WTC11 (cell line): ENCODE data around the gene VSNL1. TPM values are rescaled to one million over a fixed set of nuclear protein-coding genes. Genes with fewer than 3 reads are reported as not detected.

ENCODE experiments used
- ATAC-seq: fragments of 200-7000 bp; cut with Tn5 transposase; 2 replicates; pipeline ENCODE4 v1.10.0; 2021; ENCODE audit warnings: mild to moderate bottlenecking, moderate library complexity
- CTCF ChIA-PET: fragments of 300-600 bp; sonication (Branson Sonifier 250); formaldehyde crosslinking; loops from one replicate; lab custom pipeline; 2021; ENCODE audit warnings: antibody characterized with exemption; lab: Charles Lee
- POLR2A ChIA-PET: fragments of 350-600 bp; sonication (Branson Sonifier 250); formaldehyde crosslinking; loops from one replicate; lab custom pipeline; 2021; ENCODE audit warnings: antibody characterized with exemption; lab: Charles Lee
- DNase-seq: peaks from one replicate; pipeline ENCODE4 v3.0.0; 2021; ENCODE audit warnings: low spot score
- H3K27ac Mint-ChIP-seq: 2 replicates; pipeline ENCODE4 v1.8.0; 2021; ENCODE audit warnings: mixed read lengths
- H3K27me3 Mint-ChIP-seq: 2 replicates; pipeline ENCODE4 v1.8.0; 2021; ENCODE audit warnings: low read depth, mild to moderate bottlenecking, moderate library complexity, mixed read lengths
- H3K36me3 Mint-ChIP-seq: 2 replicates; pipeline ENCODE4 v1.8.0; 2021; ENCODE audit warnings: mixed read lengths
- H3K4me1 Mint-ChIP-seq: 2 replicates; pipeline ENCODE4 v1.8.0; 2022; ENCODE audit warnings: mixed read lengths
- H3K4me3 Mint-ChIP-seq: 2 replicates; pipeline ENCODE4 v1.8.0; 2021; ENCODE audit warnings: mild to moderate bottlenecking, moderate library complexity, mixed read lengths
- H3K9me3 Mint-ChIP-seq: 2 replicates; pipeline ENCODE4 v1.8.0; 2021; ENCODE audit warnings: mixed read lengths
- ATF3 ChIP-seq: sonication (generic); formaldehyde crosslinking; conservative IDR thresholded peaks from 2 replicates; pipeline ENCODE4 v1.8.1; 2022; ENCODE audit warnings: mild to moderate bottlenecking, missing genetic modification reagents
- ATF6 ChIP-seq: sonication (generic); formaldehyde crosslinking; IDR thresholded peaks from 2 replicates; pipeline ENCODE4 v1.8.1; 2023; ENCODE audit warnings: mild to moderate bottlenecking, missing genetic modification reagents
- CBFB ChIP-seq: sonication (generic); formaldehyde crosslinking; IDR thresholded peaks from 2 replicates; pipeline ENCODE4 v1.8.1; 2022; ENCODE audit warnings: mild to moderate bottlenecking, low read depth, missing genetic modification reagents
- E2F5 ChIP-seq: sonication (generic); formaldehyde crosslinking; IDR thresholded peaks from 2 replicates; pipeline ENCODE4 v1.8.1; 2022; ENCODE audit warnings: mild to moderate bottlenecking, moderate library complexity, missing genetic modification reagents
- ELF4 ChIP-seq: sonication (generic); formaldehyde crosslinking; IDR thresholded peaks from 2 replicates; pipeline ENCODE4 v1.8.1; 2022; ENCODE audit warnings: low read depth, mild to moderate bottlenecking, moderate library complexity, missing genetic modification reagents
- ETV6 ChIP-seq: sonication (generic); formaldehyde crosslinking; IDR thresholded peaks from 2 replicates; pipeline ENCODE4 v1.8.1; 2022; ENCODE audit warnings: mild to moderate bottlenecking, missing genetic modification reagents
- FOXK1 ChIP-seq: sonication (generic); formaldehyde crosslinking; IDR thresholded peaks from 2 replicates; pipeline ENCODE4 v1.8.0; 2022; ENCODE audit warnings: mild to moderate bottlenecking, moderate library complexity, missing genetic modification reagents
- FOXP1 ChIP-seq: sonication (generic); formaldehyde crosslinking; IDR thresholded peaks from 2 replicates; pipeline ENCODE4 v1.8.0; 2022; ENCODE audit warnings: missing genetic modification reagents, mild to moderate bottlenecking, moderate library complexity, borderline replicate concordance
- HMGXB4 ChIP-seq: sonication (generic); formaldehyde crosslinking; IDR thresholded peaks from 2 replicates; pipeline ENCODE4 v1.8.1; 2023; ENCODE audit warnings: mild to moderate bottlenecking, moderate library complexity, missing genetic modification reagents
- IRF1 ChIP-seq: sonication (generic); formaldehyde crosslinking; IDR thresholded peaks from 2 replicates; pipeline ENCODE4 v1.8.0; 2023; ENCODE audit warnings: missing genetic modification reagents
- KAT7 ChIP-seq: sonication (generic); formaldehyde crosslinking; IDR thresholded peaks from 2 replicates; pipeline ENCODE4 v1.8.1; 2023; ENCODE audit warnings: missing genetic modification reagents, mild to moderate bottlenecking, borderline replicate concordance
- MYBL2 ChIP-seq: sonication (generic); formaldehyde crosslinking; IDR thresholded peaks from 2 replicates; pipeline ENCODE4 v1.8.1; 2023; ENCODE audit warnings: mild to moderate bottlenecking, moderate library complexity, missing genetic modification reagents
- NFATC4 ChIP-seq: fragments of 250-450 bp; sonication (Bioruptor Pico); IDR thresholded peaks from 2 replicates; pipeline ENCODE4 v1.9.0; 2021; ENCODE audit warnings: mild to moderate bottlenecking
- PRRX2 ChIP-seq: fragments of 250-450 bp; sonication (Bioruptor Pico); IDR thresholded peaks from 2 replicates; pipeline ENCODE4 v1.8.0; 2021; ENCODE audit warnings: mild to moderate bottlenecking
- RELA ChIP-seq: sonication (generic); formaldehyde crosslinking; IDR thresholded peaks from 2 replicates; pipeline ENCODE4 v1.8.1; 2022; ENCODE audit warnings: missing genetic modification reagents, mild to moderate bottlenecking, borderline replicate concordance
- SP1 ChIP-seq: sonication (generic); formaldehyde crosslinking; conservative IDR thresholded peaks from 2 replicates; pipeline ENCODE4 v1.8.1; 2022; ENCODE audit warnings: missing genetic modification reagents
- TCF7 ChIP-seq: sonication (generic); formaldehyde crosslinking; IDR thresholded peaks from 2 replicates; pipeline ENCODE4 v1.8.0; 2022; ENCODE audit warnings: mild to moderate bottlenecking, low read depth, missing genetic modification reagents, moderate library complexity
- TEAD1 ChIP-seq: sonication (generic); formaldehyde crosslinking; IDR thresholded peaks from 2 replicates; pipeline ENCODE4 v1.8.0; 2022; ENCODE audit warnings: mild to moderate bottlenecking, missing genetic modification reagents
- TEAD4 ChIP-seq: sonication (generic); formaldehyde crosslinking; IDR thresholded peaks from 2 replicates; pipeline ENCODE4 v1.8.0; 2022; ENCODE audit warnings: mild to moderate bottlenecking, missing genetic modification reagents
- ZBTB21 ChIP-seq: sonication (generic); formaldehyde crosslinking; IDR thresholded peaks from 2 replicates; pipeline ENCODE4 v1.8.1; 2023; ENCODE audit warnings: mild to moderate bottlenecking, missing genetic modification reagents, borderline replicate concordance
- ZBTB43 ChIP-seq: sonication (generic); formaldehyde crosslinking; IDR thresholded peaks from 2 replicates; pipeline ENCODE4 v1.8.1; 2023; ENCODE audit warnings: mild to moderate bottlenecking, missing genetic modification reagents
- ZMAT4 ChIP-seq: fragments of 250-450 bp; sonication (Bioruptor Pico); IDR thresholded peaks from 2 replicates; pipeline ENCODE4 v1.9.0; 2021; ENCODE audit warnings: mild to moderate bottlenecking
- ZNF121 ChIP-seq: sonication (generic); formaldehyde crosslinking; IDR thresholded peaks from 2 replicates; pipeline ENCODE4 v1.8.0; 2023; ENCODE audit warnings: missing genetic modification reagents
- ZNF138 ChIP-seq: sonication (generic); formaldehyde crosslinking; conservative IDR thresholded peaks from 2 replicates; pipeline ENCODE4 v1.8.1; 2022; ENCODE audit warnings: mild to moderate bottlenecking, moderate library complexity, missing genetic modification reagents
- ZNF232 ChIP-seq: sonication (generic); formaldehyde crosslinking; IDR thresholded peaks from 2 replicates; pipeline ENCODE4 v1.8.0; 2022; ENCODE audit warnings: mild to moderate bottlenecking, missing genetic modification reagents
- ZNF423 ChIP-seq: fragments of 250-450 bp; sonication (Bioruptor Pico); IDR thresholded peaks from 2 replicates; pipeline ENCODE4 v2.1.2; 2022; ENCODE audit warnings: mild to moderate bottlenecking, moderate library complexity
- ZNF532 ChIP-seq: fragments of 250-450 bp; sonication (Bioruptor Pico); IDR thresholded peaks from 2 replicates; pipeline ENCODE4 v1.9.0; 2021; ENCODE audit warnings: mild to moderate bottlenecking, borderline replicate concordance
- total RNA-seq: library from RNA; stranded (reverse); gene quantifications from 3 replicates; pipeline ENCODE4 v1.2.3, GENCODE V29; 2021

Gene VSNL1
- total RNA-seq, 1 experiment from 2014 or later: 78.4 TPM

- TF ChIP-seq ZNF532 (CRISPR knock-in tag) (no peak), ZMAT4 (no peak), TEAD1 (CRISPR knock-in tag) (no peak), FOXK1 (CRISPR knock-in tag) (no peak), TEAD4 (no peak), NFATC4 (CRISPR knock-in tag) (no peak), ZNF423 (CRISPR knock-in tag) (no peak), ZBTB21 (CRISPR knock-in tag) (no peak), TCF7 (CRISPR knock-in tag) (no peak), ETV6 (CRISPR knock-in tag) (no peak), RELA (no peak), CBFB (CRISPR knock-in tag) (no peak)
These were observed 52.4 kb downstream of the VSNL1 start (continued) for GRCh38 chr2:17592731-17593409.

GRCh38 chr2:17593445-17593840 lies 52.9 kb downstream of the VSNL1 start:
- DNase-seq (no peak), ATAC-seq (no peak)
- Mint-ChIP-seq H3K36me3 (peaks cover 44% of the 10 kb centered on the region), H3K9me3 (no peaks in the 10 kb centered on the region), H3K27ac (no peak overlapping the region), H3K27me3 (no peaks in the 10 kb centered on the region), H3K4me1 (peaks cover 58% of the 10 kb centered on the region), H3K4me3 (no peak overlapping the region)
- CTCF ChIA-PET: no interaction called here
- POLR2A ChIA-PET: no interaction called here
- TF ChIP-seq SP1 (CRISPR knock-in tag) (no peak), IRF1 (no peak), FOXP1 (no peak), ATF6 (CRISPR knock-in tag) (no peak), E2F5 (CRISPR knock-in tag) (no peak), MYBL2 (CRISPR knock-in tag) (no peak), NFATC4 (CRISPR knock-in tag) (no peak), ZBTB43 (CRISPR knock-in tag) (no peak), ELF4 (CRISPR knock-in tag) (no peak), ZNF138 (no peak), PRRX2 (CRISPR knock-in tag) (no peak), KAT7 (CRISPR knock-in tag) (no peak), TEAD4 (no peak), ZNF121 (CRISPR knock-in tag) (no peak), HMGXB4 (CRISPR knock-in tag) (no peak), ZNF232 (no peak), ATF3 (CRISPR knock-in tag) (no peak)
